ENCODE measurements around the gene THSD7B.
"Not testable (repeated sequence)": the region's sequence is repeated elsewhere in the genome, so short reads cannot be mapped to it uniquely, and the experiment has no call there.

THSD7B gene, protein sequence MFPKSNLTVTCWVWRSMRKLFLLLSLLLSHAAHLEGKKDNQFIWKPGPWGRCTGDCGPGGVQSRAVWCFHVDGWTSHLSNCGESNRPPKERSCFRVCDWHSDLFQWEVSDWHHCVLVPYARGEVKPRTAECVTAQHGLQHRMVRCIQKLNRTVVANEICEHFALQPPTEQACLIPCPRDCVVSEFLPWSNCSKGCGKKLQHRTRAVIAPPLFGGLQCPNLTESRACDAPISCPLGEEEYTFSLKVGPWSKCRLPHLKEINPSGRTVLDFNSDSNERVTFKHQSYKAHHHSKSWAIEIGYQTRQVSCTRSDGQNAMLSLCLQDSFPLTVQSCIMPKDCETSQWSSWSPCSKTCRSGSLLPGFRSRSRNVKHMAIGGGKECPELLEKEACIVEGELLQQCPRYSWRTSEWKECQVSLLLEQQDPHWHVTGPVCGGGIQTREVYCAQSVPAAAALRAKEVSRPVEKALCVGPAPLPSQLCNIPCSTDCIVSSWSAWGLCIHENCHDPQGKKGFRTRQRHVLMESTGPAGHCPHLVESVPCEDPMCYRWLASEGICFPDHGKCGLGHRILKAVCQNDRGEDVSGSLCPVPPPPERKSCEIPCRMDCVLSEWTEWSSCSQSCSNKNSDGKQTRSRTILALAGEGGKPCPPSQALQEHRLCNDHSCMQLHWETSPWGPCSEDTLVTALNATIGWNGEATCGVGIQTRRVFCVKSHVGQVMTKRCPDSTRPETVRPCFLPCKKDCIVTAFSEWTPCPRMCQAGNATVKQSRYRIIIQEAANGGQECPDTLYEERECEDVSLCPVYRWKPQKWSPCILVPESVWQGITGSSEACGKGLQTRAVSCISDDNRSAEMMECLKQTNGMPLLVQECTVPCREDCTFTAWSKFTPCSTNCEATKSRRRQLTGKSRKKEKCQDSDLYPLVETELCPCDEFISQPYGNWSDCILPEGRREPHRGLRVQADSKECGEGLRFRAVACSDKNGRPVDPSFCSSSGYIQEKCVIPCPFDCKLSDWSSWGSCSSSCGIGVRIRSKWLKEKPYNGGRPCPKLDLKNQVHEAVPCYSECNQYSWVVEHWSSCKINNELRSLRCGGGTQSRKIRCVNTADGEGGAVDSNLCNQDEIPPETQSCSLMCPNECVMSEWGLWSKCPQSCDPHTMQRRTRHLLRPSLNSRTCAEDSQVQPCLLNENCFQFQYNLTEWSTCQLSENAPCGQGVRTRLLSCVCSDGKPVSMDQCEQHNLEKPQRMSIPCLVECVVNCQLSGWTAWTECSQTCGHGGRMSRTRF (N-terminal part only)
- long read RNA-seq, donor 1: 0 reads
- long read RNA-seq, donor 2: 0 reads
- long read RNA-seq, donor 3: 0 reads
- long read RNA-seq, donor 4: 0 reads
- long read RNA-seq, donor 5: 0 reads
- long read RNA-seq, donor 6: 0 reads
- long read RNA-seq, donor 7: 0 reads
- long read RNA-seq, donor 8: 0 reads

DNA sequence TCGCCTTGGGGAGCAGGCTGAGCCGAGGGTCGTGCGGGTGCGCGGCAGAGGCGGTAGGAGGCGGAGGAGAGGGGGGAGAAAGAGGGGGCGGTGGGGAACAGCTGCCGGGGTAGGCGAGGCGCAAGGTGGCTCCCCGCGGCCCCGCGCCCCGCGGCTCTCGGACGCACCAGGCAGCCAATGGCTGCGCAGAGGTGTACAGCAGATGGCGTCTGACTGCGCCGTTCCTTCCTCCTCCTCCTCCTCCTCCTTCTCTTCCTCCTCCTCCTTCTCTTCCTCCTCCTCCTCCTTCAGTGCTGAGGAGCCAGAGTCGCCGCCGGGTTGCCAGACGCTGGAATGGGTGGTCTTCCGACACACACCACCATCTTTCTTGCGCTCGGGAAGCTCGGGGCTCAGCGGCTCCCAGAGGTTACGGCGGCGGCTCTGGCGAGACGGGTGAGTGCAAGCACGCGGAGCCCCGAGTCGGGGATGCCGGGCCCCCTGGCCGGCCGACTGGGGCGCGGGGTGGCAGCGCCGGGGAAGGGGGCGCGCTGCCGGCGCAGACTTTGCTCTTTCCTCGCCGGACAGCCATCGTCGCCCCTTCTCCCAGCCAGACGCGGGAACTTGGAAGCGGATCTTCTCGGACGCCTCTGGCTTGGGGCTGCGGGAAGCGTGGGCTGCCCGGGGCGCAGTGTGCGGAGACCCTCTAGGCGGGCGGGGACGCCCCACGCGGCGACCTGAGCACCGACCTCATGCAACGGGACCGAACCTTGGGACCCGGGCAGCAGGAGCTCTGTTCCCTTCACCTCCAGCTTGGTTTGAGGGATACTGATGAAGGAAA, at the start of gene THSD7B:
Gene THSD7B, plus strand, starts transcription at position 290 of the 817 bp plus-strand sequence. CDS start 116,634 bp downstream, outside the sequence.
- DNase-seq: peak; percentile 63

DNA sequence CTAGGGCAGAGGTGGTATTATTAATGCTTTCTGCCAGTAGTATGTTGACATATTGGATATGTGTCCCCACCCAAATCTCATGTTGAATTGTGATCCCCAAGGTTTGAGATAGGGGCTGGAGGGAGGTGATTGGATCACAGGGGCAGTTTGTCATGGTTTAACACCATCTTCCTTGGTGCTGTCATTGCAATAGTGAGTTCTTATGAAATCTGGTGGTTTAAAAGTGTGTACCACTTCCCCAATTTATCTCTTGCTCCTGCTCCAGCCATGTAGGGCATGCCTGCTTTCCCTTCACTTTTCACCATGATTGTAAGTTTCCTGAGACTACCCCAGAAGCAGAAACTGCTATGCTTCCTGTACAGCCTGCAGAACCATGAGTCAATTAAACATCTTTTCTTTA, 47.1 kb upstream of the THSD7B start:
- no peak for DNase-seq

DNA sequence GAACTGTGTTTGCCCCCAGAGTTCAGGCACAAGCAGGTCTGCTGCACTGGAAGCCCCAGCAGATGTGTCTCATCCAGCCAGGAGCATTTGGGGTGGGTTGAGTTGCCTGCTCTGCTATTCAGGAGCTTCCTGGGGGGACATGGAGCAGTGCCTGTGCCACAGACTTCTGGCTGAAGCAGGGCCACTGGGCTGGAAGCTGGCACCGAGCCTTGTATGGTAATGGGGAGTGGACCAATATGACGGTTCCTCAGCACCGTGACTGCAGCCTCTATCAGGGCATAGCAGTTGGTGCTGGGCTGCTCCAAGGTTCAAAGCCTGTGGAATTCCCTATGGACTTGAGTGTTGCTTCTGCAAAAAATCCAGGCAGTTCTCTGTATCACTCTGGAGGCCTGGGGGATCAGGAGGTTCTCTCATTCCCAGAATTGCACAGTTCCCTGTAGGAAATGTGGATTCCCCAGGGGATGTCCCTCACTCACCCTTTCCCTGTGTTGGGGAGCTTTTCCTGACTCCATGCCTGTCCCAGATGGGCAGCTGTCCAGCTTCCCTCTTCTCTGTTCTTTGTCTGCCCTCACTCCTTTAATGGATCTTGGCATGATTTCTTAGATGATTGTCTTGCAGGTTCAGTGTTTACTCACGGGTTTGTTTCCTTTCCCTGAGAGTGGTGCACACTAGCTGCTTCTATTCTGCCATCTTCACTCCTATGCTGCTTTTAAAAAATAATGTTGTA, 37.2 kb upstream of the THSD7B start:
- no peak for DNase-seq

DNA sequence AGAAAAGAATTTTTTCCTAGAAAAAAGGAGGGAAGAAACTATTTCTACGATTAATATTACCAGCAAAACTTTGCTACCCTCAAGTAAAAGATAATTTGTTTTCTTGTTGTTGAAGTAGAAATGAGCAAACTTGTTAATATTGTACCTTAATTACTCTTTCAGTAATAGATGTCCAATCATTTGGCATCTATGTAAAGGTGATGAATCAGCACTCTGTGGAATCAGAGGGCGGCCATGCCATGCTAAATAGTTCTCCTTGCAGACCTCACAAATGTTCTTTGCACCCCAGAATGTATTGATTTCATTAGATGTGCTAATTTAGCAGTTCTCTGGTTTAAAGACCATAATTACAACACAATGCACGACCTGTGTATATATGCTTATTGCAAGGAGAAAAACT, 29.1 kb upstream of the THSD7B start:
- DNase-seq: no peak

- no peak for DNase-seq
Observed at GRCh38 chr2:136738044-136738443, 27.3 kb upstream of the THSD7B start.

DNA sequence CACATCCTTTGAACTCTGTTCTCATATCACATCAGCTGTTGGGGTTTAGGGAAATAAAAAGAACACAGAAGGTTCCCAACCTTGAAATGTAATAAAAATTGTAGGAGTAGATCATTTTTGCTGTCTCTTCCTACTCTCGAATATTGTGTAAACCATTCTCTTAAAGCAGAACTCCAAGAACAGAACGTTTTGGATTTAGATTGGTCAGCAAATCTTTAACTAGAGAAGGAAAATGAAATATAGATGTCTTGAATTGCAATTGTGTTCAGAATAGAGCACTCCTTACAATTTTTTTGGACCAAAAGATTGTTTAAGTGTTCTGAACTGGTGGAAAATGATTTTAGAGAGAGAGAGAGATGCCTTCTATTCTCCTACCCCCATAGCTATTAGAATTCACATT, 23.9 kb upstream of the THSD7B start:
- no peak for DNase-seq

GRCh38 chr2:136750065-136750464, 15.3 kb upstream of the THSD7B start:
- no peak for DNase-seq

DNA sequence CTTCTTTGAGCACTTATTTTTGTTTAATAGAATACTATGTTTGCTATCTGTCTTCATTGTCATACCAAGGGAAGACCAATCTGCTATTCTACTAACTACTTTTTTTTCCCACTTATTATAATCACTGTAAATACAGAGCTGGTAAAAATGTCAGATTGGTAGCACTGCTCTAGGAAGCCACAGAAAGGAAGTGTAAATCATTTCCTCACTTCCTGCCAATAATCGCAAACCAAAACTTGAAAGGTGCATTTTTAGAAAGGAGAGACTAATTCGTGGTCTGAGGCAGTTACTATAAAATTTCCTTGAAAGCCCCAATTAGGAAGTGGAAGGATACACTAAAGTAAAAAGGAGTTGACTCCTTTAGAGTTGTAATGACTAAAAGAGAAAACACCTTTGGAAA, 13.9 kb upstream of the THSD7B start:
- DNase-seq: no peak

- not testable (repeated sequence) for DNase-seq
Observed at GRCh38 chr2:136758504-136758903, 6.8 kb upstream of the THSD7B start.

GRCh38 chr2:136764452-136765255, 691 bp upstream of the THSD7B start:
- DNase-seq: peak; percentile 51

DNA sequence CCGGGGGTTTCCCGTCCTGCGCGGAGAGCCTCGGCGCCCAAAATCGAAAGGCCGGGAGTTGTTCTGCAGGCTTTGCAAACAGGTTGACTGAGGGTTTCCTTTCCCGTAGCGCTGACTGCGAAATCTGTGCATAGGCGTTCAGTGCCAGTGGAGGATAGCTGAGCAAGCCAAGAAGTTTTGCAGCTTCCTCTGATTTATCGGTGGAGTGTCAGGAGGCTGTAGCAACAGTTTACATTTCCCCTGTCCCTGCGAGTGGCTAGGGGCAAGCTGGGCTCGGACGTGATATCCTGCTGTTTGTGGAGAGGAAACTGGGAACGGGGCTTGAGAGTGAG, 694 bp downstream of the THSD7B start:
- no peak for DNase-seq

DNA sequence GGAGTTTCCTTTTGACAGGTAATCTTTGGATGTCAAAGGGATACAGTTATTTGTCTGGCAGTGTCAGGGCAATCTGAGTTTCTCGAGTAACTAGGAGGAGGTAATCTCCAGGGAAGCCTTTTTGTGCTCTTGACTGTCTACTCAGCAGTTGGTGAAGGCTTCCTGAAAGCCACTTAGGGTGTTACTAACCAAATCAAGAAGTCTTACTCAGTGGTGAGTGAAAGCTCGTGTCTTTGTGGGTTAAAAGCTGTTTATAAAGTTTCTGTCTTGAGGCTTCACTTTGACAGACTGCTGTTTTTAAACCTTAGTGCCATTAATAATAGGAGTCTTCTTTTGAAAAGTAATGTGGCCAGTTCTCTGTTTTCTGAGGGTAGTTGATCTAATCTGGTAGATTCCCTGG, 1.7 kb downstream of the THSD7B start:
- no peak for DNase-seq

GRCh38 chr2:136769871-136770270, 4.5 kb downstream of the THSD7B start:
- no peak for DNase-seq

- DNase-seq: no peak
Observed at GRCh38 chr2:136770384-136770783, 5.0 kb downstream of the THSD7B start.

- DNase-seq: no peak
Observed at GRCh38 chr2:136777391-136777790, 12.0 kb downstream of the THSD7B start.

GRCh38 chr2:136783856-136784255, 18.5 kb downstream of the THSD7B start:
- DNase-seq: no peak

GRCh38 chr2:136785215-136785614, 19.9 kb downstream of the THSD7B start:
- no peak for DNase-seq

DNA sequence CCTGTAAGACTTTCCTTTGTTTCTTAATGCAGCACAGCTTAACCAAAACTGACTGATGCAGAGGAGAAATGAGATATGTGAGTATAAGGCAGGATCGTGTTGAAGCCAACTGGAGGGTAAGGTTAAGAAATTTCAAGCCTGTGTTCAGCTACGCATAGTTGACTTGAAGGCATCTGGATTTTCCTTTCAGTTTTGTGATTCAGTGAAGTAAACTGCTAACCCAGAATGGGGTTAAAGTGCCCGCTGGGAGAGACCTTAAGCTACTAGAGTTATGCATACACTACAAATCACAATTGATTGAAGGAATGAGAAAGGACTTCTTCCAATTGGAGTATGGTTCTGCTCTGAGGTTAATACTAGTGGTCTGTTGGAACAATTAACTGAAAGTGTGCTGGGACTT, 22.6 kb downstream of the THSD7B start:
- DNase-seq: no peak

- no peak for DNase-seq
Observed at GRCh38 chr2:136796339-136796738, 31.0 kb downstream of the THSD7B start.

GRCh38 chr2:136798766-136799165, 33.4 kb downstream of the THSD7B start:
- no peak for DNase-seq
